WTC11 (cell line): ENCODE results near the gene NAALADL2. TPM values are rescaled to one million over a fixed set of nuclear protein-coding genes. Genes with fewer than 3 reads are reported as not detected.

Experiments used
- ATAC-seq: fragments of 200-7000 bp; cut with Tn5 transposase; 2 replicates; pipeline ENCODE4 v1.10.0; 2021; ENCODE audit warnings: mild to moderate bottlenecking, moderate library complexity
- CTCF ChIA-PET: fragments of 300-600 bp; sonication (Branson Sonifier 250); formaldehyde crosslinking; loops from one replicate; lab custom pipeline; 2021; ENCODE audit warnings: antibody characterized with exemption; lab: Charles Lee
- POLR2A ChIA-PET: fragments of 350-600 bp; sonication (Branson Sonifier 250); formaldehyde crosslinking; loops from one replicate; lab custom pipeline; 2021; ENCODE audit warnings: antibody characterized with exemption; lab: Charles Lee
- DNase-seq: peaks from one replicate; pipeline ENCODE4 v3.0.0; 2021; ENCODE audit warnings: low spot score
- H3K27ac Mint-ChIP-seq: 2 replicates; pipeline ENCODE4 v1.8.0; 2021; ENCODE audit warnings: mixed read lengths
- H3K27me3 Mint-ChIP-seq: 2 replicates; pipeline ENCODE4 v1.8.0; 2021; ENCODE audit warnings: low read depth, mild to moderate bottlenecking, moderate library complexity, mixed read lengths
- H3K36me3 Mint-ChIP-seq: 2 replicates; pipeline ENCODE4 v1.8.0; 2021; ENCODE audit warnings: mixed read lengths
- H3K4me1 Mint-ChIP-seq: 2 replicates; pipeline ENCODE4 v1.8.0; 2022; ENCODE audit warnings: mixed read lengths
- H3K4me3 Mint-ChIP-seq: 2 replicates; pipeline ENCODE4 v1.8.0; 2021; ENCODE audit warnings: mild to moderate bottlenecking, moderate library complexity, mixed read lengths
- H3K9me3 Mint-ChIP-seq: 2 replicates; pipeline ENCODE4 v1.8.0; 2021; ENCODE audit warnings: mixed read lengths
- AFF4 ChIP-seq: sonication (generic); formaldehyde crosslinking; IDR thresholded peaks from 2 replicates; pipeline ENCODE4 v1.8.1; 2023; ENCODE audit warnings: mild to moderate bottlenecking, missing genetic modification reagents, borderline replicate concordance
- ATF2 ChIP-seq: sonication (generic); formaldehyde crosslinking; IDR thresholded peaks from 2 replicates; pipeline ENCODE4 v1.8.1; 2022; ENCODE audit warnings: low read depth, missing genetic modification reagents, borderline replicate concordance
- E2F4 ChIP-seq: sonication (generic); formaldehyde crosslinking; IDR thresholded peaks from 2 replicates; pipeline ENCODE4 v1.8.1; 2022; ENCODE audit warnings: low read depth, mild to moderate bottlenecking, moderate library complexity, missing genetic modification reagents, borderline replicate concordance
- ETV6 ChIP-seq: sonication (generic); formaldehyde crosslinking; IDR thresholded peaks from 2 replicates; pipeline ENCODE4 v1.8.1; 2022; ENCODE audit warnings: mild to moderate bottlenecking, missing genetic modification reagents
- FOXJ3 ChIP-seq: sonication (generic); formaldehyde crosslinking; IDR thresholded peaks from 2 replicates; pipeline ENCODE4 v1.9.0; 2021; ENCODE audit warnings: missing genetic modification reagents, mild to moderate bottlenecking, borderline replicate concordance
- FOXK1 ChIP-seq: sonication (generic); formaldehyde crosslinking; IDR thresholded peaks from 2 replicates; pipeline ENCODE4 v1.8.0; 2022; ENCODE audit warnings: mild to moderate bottlenecking, moderate library complexity, missing genetic modification reagents
- IRF1 ChIP-seq: sonication (generic); formaldehyde crosslinking; IDR thresholded peaks from 2 replicates; pipeline ENCODE4 v1.8.0; 2023; ENCODE audit warnings: missing genetic modification reagents
- IRF2 ChIP-seq: sonication (generic); formaldehyde crosslinking; IDR thresholded peaks from 2 replicates; pipeline ENCODE4 v1.8.0; 2022; ENCODE audit warnings: low read depth, missing genetic modification reagents, borderline replicate concordance
- KAT7 ChIP-seq: sonication (generic); formaldehyde crosslinking; IDR thresholded peaks from 2 replicates; pipeline ENCODE4 v1.8.1; 2023; ENCODE audit warnings: missing genetic modification reagents, mild to moderate bottlenecking, borderline replicate concordance
- MXD4 ChIP-seq: fragments of 250-450 bp; sonication (Bioruptor Pico); IDR thresholded peaks from 2 replicates; pipeline ENCODE4 v1.8.0; 2021; ENCODE audit warnings: mild to moderate bottlenecking, moderate library complexity, borderline replicate concordance
- NR2C2 ChIP-seq: sonication (generic); formaldehyde crosslinking; IDR thresholded peaks from 2 replicates; pipeline ENCODE4 v1.8.0; 2022; ENCODE audit warnings: mild to moderate bottlenecking, missing genetic modification reagents
- SMAD4 ChIP-seq: sonication (generic); formaldehyde crosslinking; IDR thresholded peaks from 2 replicates; pipeline ENCODE4 v1.8.0; 2022; ENCODE audit warnings: mild to moderate bottlenecking, missing genetic modification reagents
- SP1 ChIP-seq: sonication (generic); formaldehyde crosslinking; conservative IDR thresholded peaks from 2 replicates; pipeline ENCODE4 v1.8.1; 2022; ENCODE audit warnings: missing genetic modification reagents
- ZMAT4 ChIP-seq: fragments of 250-450 bp; sonication (Bioruptor Pico); IDR thresholded peaks from 2 replicates; pipeline ENCODE4 v1.9.0; 2021; ENCODE audit warnings: mild to moderate bottlenecking
- ZNF138 ChIP-seq: sonication (generic); formaldehyde crosslinking; conservative IDR thresholded peaks from 2 replicates; pipeline ENCODE4 v1.8.1; 2022; ENCODE audit warnings: mild to moderate bottlenecking, moderate library complexity, missing genetic modification reagents
- ZNF281 ChIP-seq: sonication (generic); formaldehyde crosslinking; IDR thresholded peaks from 2 replicates; pipeline ENCODE4 v1.8.0; 2023; ENCODE audit warnings: mild to moderate bottlenecking, missing genetic modification reagents
- ZNF396 ChIP-seq: fragments of 250-450 bp; sonication (Bioruptor Pico); IDR thresholded peaks from 2 replicates; pipeline ENCODE4 v1.8.0; 2021; ENCODE audit warnings: mild to moderate bottlenecking, moderate library complexity, borderline replicate concordance
- ZNF423 ChIP-seq: fragments of 250-450 bp; sonication (Bioruptor Pico); IDR thresholded peaks from 2 replicates; pipeline ENCODE4 v2.1.2; 2022; ENCODE audit warnings: mild to moderate bottlenecking, moderate library complexity
- total RNA-seq: library from RNA; stranded (reverse); gene quantifications from 3 replicates; pipeline ENCODE4 v1.2.3, GENCODE V29; 2021
- TF ChIP-seq, protein P1 (sequence below): fragments of 200-600 bp; IDR thresholded peaks from 2 replicates; pipeline ENCODE4 v1.8.0; 2022; ENCODE audit warnings: antibody characterized with exemption
- TF ChIP-seq, protein P2 (sequence below): sonication (generic); formaldehyde crosslinking; IDR thresholded peaks from 2 replicates; pipeline ENCODE4 v1.8.1; 2023; ENCODE audit warnings: mild to moderate bottlenecking, missing genetic modification reagents, moderate library complexity

NAALADL2 gene
- total RNA-seq, 1 experiment from 2014 or later: 1.2 TPM

- Mint-ChIP-seq H3K9me3 (no peaks in the 10 kb centered on the region), H3K4me3 (no peak overlapping the region), H3K27ac (no peak overlapping the region), H3K27me3 (no peaks in the 10 kb centered on the region), H3K4me1 (0 out of 2 replicates have a peak, but pooled peaks cover 3% of the 10 kb centered on the region), H3K36me3 (no peaks in the 10 kb centered on the region)
- no peak for ATAC-seq
- no peak for DNase-seq
- POLR2A ChIA-PET: no interaction called here
- TF ChIP-seq ATF2 (CRISPR knock-in tag): no peak
- no peak for TF ChIP-seq SMAD4 (CRISPR knock-in tag)
- TF ChIP-seq ETV6 (CRISPR knock-in tag): no peak
- TF ChIP-seq FOXK1 (CRISPR knock-in tag): no peak
- TF ChIP-seq SP1: no peak
- TF ChIP-seq, protein P1, sequence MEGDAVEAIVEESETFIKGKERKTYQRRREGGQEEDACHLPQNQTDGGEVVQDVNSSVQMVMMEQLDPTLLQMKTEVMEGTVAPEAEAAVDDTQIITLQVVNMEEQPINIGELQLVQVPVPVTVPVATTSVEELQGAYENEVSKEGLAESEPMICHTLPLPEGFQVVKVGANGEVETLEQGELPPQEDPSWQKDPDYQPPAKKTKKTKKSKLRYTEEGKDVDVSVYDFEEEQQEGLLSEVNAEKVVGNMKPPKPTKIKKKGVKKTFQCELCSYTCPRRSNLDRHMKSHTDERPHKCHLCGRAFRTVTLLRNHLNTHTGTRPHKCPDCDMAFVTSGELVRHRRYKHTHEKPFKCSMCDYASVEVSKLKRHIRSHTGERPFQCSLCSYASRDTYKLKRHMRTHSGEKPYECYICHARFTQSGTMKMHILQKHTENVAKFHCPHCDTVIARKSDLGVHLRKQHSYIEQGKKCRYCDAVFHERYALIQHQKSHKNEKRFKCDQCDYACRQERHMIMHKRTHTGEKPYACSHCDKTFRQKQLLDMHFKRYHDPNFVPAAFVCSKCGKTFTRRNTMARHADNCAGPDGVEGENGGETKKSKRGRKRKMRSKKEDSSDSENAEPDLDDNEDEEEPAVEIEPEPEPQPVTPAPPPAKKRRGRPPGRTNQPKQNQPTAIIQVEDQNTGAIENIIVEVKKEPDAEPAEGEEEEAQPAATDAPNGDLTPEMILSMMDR: no peak
- no peak for TF ChIP-seq NR2C2 (CRISPR knock-in tag)
- TF ChIP-seq IRF2 (CRISPR knock-in tag): no peak
- TF ChIP-seq IRF1 (CRISPR knock-in tag): no peak
- no peak for TF ChIP-seq ZNF281 (CRISPR knock-in tag)
- no peak for TF ChIP-seq E2F4 (CRISPR knock-in tag)
- TF ChIP-seq ZMAT4 (CRISPR knock-in tag): no peak
- no peak for TF ChIP-seq MXD4 (CRISPR knock-in tag)
- TF ChIP-seq ZNF396 (CRISPR knock-in tag): no peak
- TF ChIP-seq, protein P2, sequence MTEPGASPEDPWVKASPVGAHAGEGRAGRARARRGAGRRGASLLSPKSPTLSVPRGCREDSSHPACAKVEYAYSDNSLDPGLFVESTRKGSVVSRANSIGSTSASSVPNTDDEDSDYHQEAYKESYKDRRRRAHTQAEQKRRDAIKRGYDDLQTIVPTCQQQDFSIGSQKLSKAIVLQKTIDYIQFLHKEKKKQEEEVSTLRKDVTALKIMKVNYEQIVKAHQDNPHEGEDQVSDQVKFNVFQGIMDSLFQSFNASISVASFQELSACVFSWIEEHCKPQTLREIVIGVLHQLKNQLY (CRISPR knock-in tag): no peak
- TF ChIP-seq ZNF138 (CRISPR knock-in tag): no peak
- CTCF ChIA-PET: no interaction called here
Measured at GRCh38 chr3:175107231-175107630, 248.1 kb downstream of the NAALADL2 start.

- CTCF ChIA-PET: interaction anchor here (0.6 kb wide), 1 partner anchor 13 kb away, joined by 3 read pairs; no protein-coding TSS in a partner anchor
- H3K27me3 Mint-ChIP-seq: no peaks in the 10 kb centered on the region
- ATAC-seq: no peak
- no peaks in the 10 kb centered on the region for H3K36me3 Mint-ChIP-seq
- TF ChIP-seq FOXJ3 (CRISPR knock-in tag) (no peak), KAT7 (CRISPR knock-in tag) (no peak), ZNF423 (CRISPR knock-in tag) (no peak), SMAD4 (CRISPR knock-in tag) (no peak), AFF4 (CRISPR knock-in tag) (no peak)
- H3K4me3 Mint-ChIP-seq: no peak overlapping the region
- H3K27ac Mint-ChIP-seq: no peak overlapping the region
- H3K9me3 Mint-ChIP-seq: no peaks in the 10 kb centered on the region
- 0 out of 2 replicates have a peak, but pooled peaks cover 3% of the 10 kb centered on the region for H3K4me1 Mint-ChIP-seq
- no peak for DNase-seq
- POLR2A ChIA-PET: no interaction called here
Measured at GRCh38 chr3:175107995-175108394, 248.9 kb downstream of the NAALADL2 start.
